Fibroblast of lung (primary cell): ENCODE results near the gene AMER2. TPM values are rescaled to one million over a fixed set of nuclear protein-coding genes. Genes with fewer than 3 reads are reported as not detected.

Source experiments
- DNase-seq, 2 donors: peaks; one replicate each; pipeline versions ENCODE4 v3.0.0 to v3.0.0-alpha.2; 2010; ENCODE audit warnings: low read depth in 2 of 2
- H2AFZ ChIP-seq: 2 replicates; pipeline ENCODE4 v1.5.1; 2012; ENCODE audit warnings: low read length, control low read depth, inconsistent platforms
- H3K27ac ChIP-seq: 2 replicates; pipeline ENCODE4 v1.5.1; 2011; ENCODE audit warnings: low read length, control low read depth; ENCODE audit not compliant: insufficient read depth
- H3K27me3 ChIP-seq: 2 replicates; pipeline ENCODE4 v1.5.1; 2011; ENCODE audit warnings: mild to moderate bottlenecking, low read length; ENCODE audit not compliant: control insufficient read depth, insufficient read depth
- H3K36me3 ChIP-seq: 2 replicates; pipeline ENCODE4 v1.5.1; 2011; ENCODE audit warnings: low read length; ENCODE audit not compliant: control insufficient read depth, insufficient read depth
- H3K4me1 ChIP-seq: 2 replicates; pipeline ENCODE4 v1.5.1; 2011; ENCODE audit warnings: low read length; ENCODE audit not compliant: control insufficient read depth, insufficient read depth; ENCODE audit errors: extremely low read depth
- H3K4me2 ChIP-seq: 2 replicates; pipeline ENCODE4 v1.5.1; 2011; ENCODE audit warnings: low read length, control low read depth; ENCODE audit not compliant: insufficient read depth; ENCODE audit errors: extremely low read depth
- H3K4me3 ChIP-seq, 4 experiments: fragments of 200-600 bp in 1 of 4; sonication (generic) in 1 of 4; replicated peaks in 1 of 4; 2 replicates each; pipeline ENCODE4 v1.5.1; 2011 to 2016; ENCODE audit warnings: low read length in 4 of 4, low read depth in 3 of 4, mild to moderate bottlenecking in 3 of 4, control low read depth in 2 of 4, inconsistent platforms in 1 of 4, mixed read lengths in 1 of 4; ENCODE audit not compliant: insufficient read depth in 1 of 4; ENCODE audit errors: control extremely low read depth in 1 of 4
- H3K79me2 ChIP-seq: 2 replicates; pipeline ENCODE4 v1.5.1; 2012; ENCODE audit warnings: mild to moderate bottlenecking, low read length, inconsistent platforms; ENCODE audit not compliant: control insufficient read depth, insufficient read depth
- H3K9ac ChIP-seq: 2 replicates; pipeline ENCODE4 v1.5.1; 2011; ENCODE audit warnings: mild to moderate bottlenecking, low read length, control low read depth; ENCODE audit not compliant: insufficient read depth
- H3K9me3 ChIP-seq: 2 replicates; pipeline ENCODE4 v1.5.1; 2012; ENCODE audit warnings: low read depth, low read length; ENCODE audit not compliant: control insufficient read depth, insufficient read depth
- H4K20me1 ChIP-seq: 2 replicates; pipeline ENCODE4 v1.5.1; 2011; ENCODE audit warnings: low read length; ENCODE audit not compliant: control insufficient read depth, insufficient read depth; ENCODE audit errors: extremely low read depth
- EZH2 ChIP-seq: IDR thresholded peaks from 2 replicates; pipeline ENCODE4 v1.5.1; 2012; ENCODE audit warnings: low read length, control low read depth, mild to moderate bottlenecking; ENCODE audit errors: missing control alignments
- polyA plus RNA-seq, 2 donors: library from polyadenylated mRNA; depleted of rRNA in 1 of 2; stranded (reverse) in 1 of 2; unstranded in 1 of 2; fragments of >200 nt; gene quantifications; 2 replicates each; pipeline ENCODE4 v1.2.1, GENCODE V29; 2011 to 2012; ENCODE audit warnings: missing spikeins in 1 of 2
- total RNA-seq: library from RNA; depleted of rRNA; stranded (reverse); fragments of >200 nt; gene quantifications from 2 replicates; pipeline ENCODE4 v1.2.1, GENCODE V29; 2014
- TF ChIP-seq, protein P1 (sequence below), 2 donors: IDR thresholded peaks in 1 of 2; conservative IDR thresholded peaks in 1 of 2; 1 replicate in 1 of 2; 2 replicates in 1 of 2; pipeline ENCODE4 v1.5.1; 2011 to 2012; ENCODE audit warnings: low read length in 2 of 2, control low read depth in 1 of 2, inconsistent platforms in 1 of 2, low read depth in 1 of 2, mild to moderate bottlenecking in 1 of 2

The AMER2 gene
- total and polyA plus RNA-seq, 2 donors (not counting 1 experiment from before 2014, with no cell fraction given) = under 0.01 TPM; not detected in 1

- Histone ChIP-seq H3K27me3 (peaks cover 2% of the 10 kb centered on the region), H3K4me2 (no peak overlapping the region), H3K9me3 (no peaks in the 10 kb centered on the region), H3K9ac (no peak overlapping the region), H3K79me2 (no peaks in the 10 kb centered on the region), H4K20me1 (no peaks in the 10 kb centered on the region), H3K27ac (no peak overlapping the region), H3K4me1 (no peaks in the 10 kb centered on the region), H3K4me3 (no peak overlapping the region), H3K36me3 (no peaks in the 10 kb centered on the region), H2AFZ (no peak overlapping the region)
- no peak for DNase-seq
- no peak for TF ChIP-seq EZH2
- TF ChIP-seq, protein P1, sequence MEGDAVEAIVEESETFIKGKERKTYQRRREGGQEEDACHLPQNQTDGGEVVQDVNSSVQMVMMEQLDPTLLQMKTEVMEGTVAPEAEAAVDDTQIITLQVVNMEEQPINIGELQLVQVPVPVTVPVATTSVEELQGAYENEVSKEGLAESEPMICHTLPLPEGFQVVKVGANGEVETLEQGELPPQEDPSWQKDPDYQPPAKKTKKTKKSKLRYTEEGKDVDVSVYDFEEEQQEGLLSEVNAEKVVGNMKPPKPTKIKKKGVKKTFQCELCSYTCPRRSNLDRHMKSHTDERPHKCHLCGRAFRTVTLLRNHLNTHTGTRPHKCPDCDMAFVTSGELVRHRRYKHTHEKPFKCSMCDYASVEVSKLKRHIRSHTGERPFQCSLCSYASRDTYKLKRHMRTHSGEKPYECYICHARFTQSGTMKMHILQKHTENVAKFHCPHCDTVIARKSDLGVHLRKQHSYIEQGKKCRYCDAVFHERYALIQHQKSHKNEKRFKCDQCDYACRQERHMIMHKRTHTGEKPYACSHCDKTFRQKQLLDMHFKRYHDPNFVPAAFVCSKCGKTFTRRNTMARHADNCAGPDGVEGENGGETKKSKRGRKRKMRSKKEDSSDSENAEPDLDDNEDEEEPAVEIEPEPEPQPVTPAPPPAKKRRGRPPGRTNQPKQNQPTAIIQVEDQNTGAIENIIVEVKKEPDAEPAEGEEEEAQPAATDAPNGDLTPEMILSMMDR (conservative IDR thresholded peaks at IDR 0.05 in 1 of 2, IDR thresholded peaks at IDR 0.05 in 1 of 2; ENCODE audit: low read depth in 1 of 2, low read length in 2 of 2) = no peak
Observed at GRCh38 chr13:25141042-25141441, 31.0 kb downstream of the AMER2 start.

DNA sequence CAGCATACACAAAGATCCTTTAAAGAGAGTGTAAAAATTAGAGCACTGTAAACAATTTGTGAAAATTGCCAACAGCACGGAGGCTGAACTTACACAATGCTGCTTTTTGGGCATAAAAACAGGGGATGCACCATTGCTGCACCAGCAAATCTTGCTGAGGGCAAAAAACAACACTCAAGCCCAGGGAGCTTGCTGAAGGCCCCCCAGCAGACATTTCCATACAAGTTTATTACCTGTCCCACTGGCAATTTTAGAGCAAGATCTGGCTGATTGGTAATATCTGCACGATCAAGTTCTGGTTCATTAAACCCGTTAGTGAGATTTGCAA is 34.3 kb downstream of the AMER2 start:
- no peaks in the 10 kb centered on the region for H4K20me1 ChIP-seq
- H3K27ac ChIP-seq = no peak overlapping the region
- H3K4me1 ChIP-seq = no peaks in the 10 kb centered on the region
- no peak overlapping the region for H3K4me2 ChIP-seq
- no peak overlapping the region for H3K9ac ChIP-seq
- H2AFZ ChIP-seq = no peak overlapping the region
- H3K4me3 ChIP-seq = no peak overlapping the region
- H3K36me3 ChIP-seq = no peaks in the 10 kb centered on the region
- H3K79me2 ChIP-seq = no peaks in the 10 kb centered on the region
- peaks cover 2% of the 10 kb centered on the region for H3K27me3 ChIP-seq
- H3K9me3 ChIP-seq = no peaks in the 10 kb centered on the region
- DNase-seq = no peak
- no peak for TF ChIP-seq EZH2

DNA sequence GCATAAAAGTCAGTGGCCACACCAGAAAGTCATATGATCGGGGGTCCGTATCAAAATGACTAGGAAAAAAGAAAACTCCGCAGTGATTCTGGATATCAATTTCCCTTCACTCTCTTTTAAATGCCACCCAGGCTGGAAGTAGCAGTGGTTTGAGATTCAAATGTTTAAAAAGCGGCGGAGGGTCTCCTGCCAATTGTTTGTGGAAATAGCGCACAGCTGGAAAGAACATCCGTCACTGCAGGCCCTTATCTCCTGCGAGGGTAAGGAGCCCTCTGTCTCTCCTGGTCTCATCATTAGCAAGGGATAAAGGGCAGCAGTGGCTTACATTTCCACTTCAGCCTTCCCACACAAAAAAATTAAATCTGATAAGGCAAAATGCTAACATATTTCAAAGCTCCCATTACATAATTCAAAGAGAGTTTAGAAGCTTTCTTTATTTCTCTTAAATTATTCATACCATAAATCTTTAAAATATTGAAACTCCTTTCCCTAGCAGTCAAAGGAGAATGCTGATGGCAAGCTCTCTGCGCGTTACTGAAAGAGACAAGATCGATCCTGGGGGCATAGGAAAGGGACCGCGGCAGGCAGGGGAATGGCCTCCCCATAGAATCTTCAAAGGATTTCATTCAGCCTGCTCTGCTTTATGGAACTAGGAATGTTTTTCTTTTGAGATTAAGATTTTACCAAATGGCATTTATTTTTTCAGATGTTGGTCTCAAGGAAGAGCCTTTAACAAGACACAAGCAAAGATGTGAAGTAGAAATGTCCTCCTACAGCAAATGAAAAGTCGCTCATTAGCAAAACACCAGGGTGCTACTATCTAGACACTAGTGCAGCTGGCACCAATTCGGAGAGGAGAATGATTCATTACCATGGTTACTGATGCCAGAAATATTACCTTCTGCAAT is 35.0 kb downstream of the AMER2 start:
- Histone ChIP-seq H3K4me1 (no peaks in the 10 kb centered on the region), H3K4me2 (no peak overlapping the region), H3K4me3 (no peak overlapping the region), H3K79me2 (no peaks in the 10 kb centered on the region), H3K9ac (no peak overlapping the region), H2AFZ (no peak overlapping the region), H3K27me3 (peaks cover 2% of the 10 kb centered on the region), H3K27ac (no peak overlapping the region), H3K36me3 (no peaks in the 10 kb centered on the region), H4K20me1 (no peaks in the 10 kb centered on the region), H3K9me3 (no peaks in the 10 kb centered on the region)
- no peak for DNase-seq
- peak; percentile 1 for TF ChIP-seq EZH2
- TF ChIP-seq, protein P1 (conservative IDR thresholded peaks at IDR 0.05 in 1 of 2, IDR thresholded peaks at IDR 0.05 in 1 of 2; ENCODE audit: low read depth in 1 of 2, low read length in 2 of 2) = no peak
